IPS DF 19.7 (cell line): ENCODE data around the gene HNRNPA1.
A peak's percentile ranks its signal among the peaks of the same experiment; 100 is the strongest.
"Not testable (repeated sequence)": the region's sequence is repeated elsewhere in the genome, so short reads cannot be mapped to it uniquely, and the experiment has no call there.

ENCODE experiments used
- DNase-seq: peaks from one replicate; pipeline ENCODE4 v3.0.0-alpha.2; 2013; ENCODE audit warnings: low read depth, low spot score

The HNRNPA1 gene

GRCh38 chr12:54276368-54276767 lies 4.2 kb upstream of the HNRNPA1 start:
- DNase-seq = no peak

GRCh38 chr12:54277823-54278276 lies 2.7 kb upstream of the HNRNPA1 start:
- DNase-seq = no peak

GRCh38 chr12:54279227-54279631 lies 1.3 kb upstream of the HNRNPA1 start:
- DNase-seq = no peak

- DNase-seq = peak; percentile 99
These were observed 676 bp upstream of the HNRNPA1 start, which contains the start of gene CBX5 for GRCh38 chr12:54279632-54280467. Gene CBX5 (minus strand): TSS chr12:54280122. CDS start chr12:54257650, 22,472 bp downstream.

- not testable (repeated sequence) for DNase-seq
These were observed 724 bp downstream of the HNRNPA1 start for GRCh38 chr12:54281261-54281638.

GRCh38 chr12:54281694-54282093 lies 1.2 kb downstream of the HNRNPA1 start:
- DNase-seq = not testable (repeated sequence)

- DNase-seq = no peak
These were observed 2.5 kb downstream of the HNRNPA1 start for GRCh38 chr12:54282949-54283593.

- not testable (repeated sequence) for DNase-seq
These were observed 3.7 kb downstream of the HNRNPA1 start for GRCh38 chr12:54284070-54284780.

- DNase-seq = no peak
These were observed 4.9 kb downstream of the HNRNPA1 start for GRCh38 chr12:54285150-54286041.

- DNase-seq = no peak
These were observed 5.8 kb downstream of the HNRNPA1 start for GRCh38 chr12:54286042-54287030.

GRCh38 chr12:54287261-54288157 lies 7.0 kb downstream of the HNRNPA1 start:
- no peak for DNase-seq

- no peak for DNase-seq
These were observed 11.8 kb downstream of the HNRNPA1 start for GRCh38 chr12:54292083-54292930.

GRCh38 chr12:54292931-54293241 lies 12.4 kb downstream of the HNRNPA1 start:
- DNase-seq = no peak

- DNase-seq = no peak
These were observed 13.8 kb downstream of the HNRNPA1 start for GRCh38 chr12:54294152-54294952.

- DNase-seq = no peak
These were observed 14.5 kb downstream of the HNRNPA1 start for GRCh38 chr12:54294953-54295566.

- DNase-seq = no peak
These were observed 16.0 kb downstream of the HNRNPA1 start for GRCh38 chr12:54296393-54297099.
